ENCODE data around the gene TDP2. TPM values are rescaled to one million over a fixed set of nuclear protein-coding genes. Genes with fewer than 3 reads are reported as not detected.
A peak's percentile ranks its signal among the peaks of the same experiment; 100 is the strongest.

Gene TDP2
- total and polyA plus RNA-seq, 9 of the 15 experiments (the other 6 are each of a cell fraction or from before 2014, with no cell fraction given), result 27.7 to 60.1 (median 31.8) TPM

DNA sequence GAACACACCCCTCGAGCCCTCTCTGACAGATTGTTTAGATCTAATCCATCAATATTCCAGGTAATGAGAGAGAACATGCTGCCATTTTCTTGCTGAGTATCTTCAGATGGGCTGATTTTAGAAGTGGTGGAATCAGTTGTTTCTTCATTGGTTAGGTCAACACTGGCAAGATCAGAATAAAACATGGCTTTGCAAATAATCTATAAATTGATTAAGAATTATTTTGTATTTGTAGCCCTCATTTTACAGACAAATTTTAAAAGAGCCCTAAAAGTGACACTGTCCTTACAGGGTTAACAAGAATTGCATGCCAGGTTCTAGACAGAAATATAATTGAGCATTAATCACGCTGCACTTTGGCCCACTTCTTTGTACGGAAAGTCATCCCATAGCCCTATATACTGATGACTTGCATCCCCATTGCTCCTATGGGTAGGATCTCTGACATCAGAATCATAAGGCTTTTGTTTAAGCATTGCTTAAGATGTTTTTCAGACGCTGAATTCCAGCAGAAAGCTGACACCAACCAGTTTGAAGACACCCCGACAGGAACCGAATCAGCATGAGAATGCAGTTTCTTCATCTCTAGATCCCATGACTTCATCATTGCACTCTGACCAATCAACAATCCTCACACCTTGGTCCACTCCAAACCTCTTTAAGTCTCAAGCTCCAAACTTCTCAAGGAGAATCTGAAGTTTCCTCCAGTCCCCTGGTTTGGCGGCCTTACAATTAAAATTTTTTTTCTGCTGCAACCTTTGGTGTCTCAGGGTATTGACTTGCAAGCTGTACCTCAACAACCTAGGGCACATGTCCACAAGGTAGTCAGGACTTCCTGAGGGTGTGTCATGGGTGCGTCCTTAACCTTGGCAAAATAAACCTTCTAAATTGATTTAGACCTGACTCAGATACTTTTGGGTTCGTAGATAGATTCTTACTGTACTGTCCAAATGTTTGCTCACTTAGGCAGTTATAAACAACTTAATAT lies 7.8 kb downstream of the TDP2 start (continued):
- TF ChIP-seq, protein P1, sequence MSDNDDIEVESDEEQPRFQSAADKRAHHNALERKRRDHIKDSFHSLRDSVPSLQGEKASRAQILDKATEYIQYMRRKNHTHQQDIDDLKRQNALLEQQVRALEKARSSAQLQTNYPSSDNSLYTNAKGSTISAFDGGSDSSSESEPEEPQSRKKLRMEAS (CRISPR knock-in tag; IDR thresholded peaks at IDR 0.05), result no peak
- no peak for TF ChIP-seq PRMT5 (CRISPR knock-in tag; IDR thresholded peaks at IDR 0.05)
- TF ChIP-seq, protein P2, sequence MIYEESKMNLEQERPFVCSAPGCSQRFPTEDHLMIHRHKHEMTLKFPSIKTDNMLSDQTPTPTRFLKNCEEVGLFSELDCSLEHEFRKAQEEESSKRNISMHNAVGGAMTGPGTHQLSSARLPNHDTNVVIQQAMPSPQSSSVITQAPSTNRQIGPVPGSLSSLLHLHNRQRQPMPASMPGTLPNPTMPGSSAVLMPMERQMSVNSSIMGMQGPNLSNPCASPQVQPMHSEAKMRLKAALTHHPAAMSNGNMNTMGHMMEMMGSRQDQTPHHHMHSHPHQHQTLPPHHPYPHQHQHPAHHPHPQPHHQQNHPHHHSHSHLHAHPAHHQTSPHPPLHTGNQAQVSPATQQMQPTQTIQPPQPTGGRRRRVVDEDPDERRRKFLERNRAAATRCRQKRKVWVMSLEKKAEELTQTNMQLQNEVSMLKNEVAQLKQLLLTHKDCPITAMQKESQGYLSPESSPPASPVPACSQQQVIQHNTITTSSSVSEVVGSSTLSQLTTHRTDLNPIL (CRISPR knock-in tag; IDR thresholded peaks at IDR 0.05), result no peak
- no peak for TF ChIP-seq ZNF23 (CRISPR knock-in tag; IDR thresholded peaks at IDR 0.05)
- TF ChIP-seq, protein P3, sequence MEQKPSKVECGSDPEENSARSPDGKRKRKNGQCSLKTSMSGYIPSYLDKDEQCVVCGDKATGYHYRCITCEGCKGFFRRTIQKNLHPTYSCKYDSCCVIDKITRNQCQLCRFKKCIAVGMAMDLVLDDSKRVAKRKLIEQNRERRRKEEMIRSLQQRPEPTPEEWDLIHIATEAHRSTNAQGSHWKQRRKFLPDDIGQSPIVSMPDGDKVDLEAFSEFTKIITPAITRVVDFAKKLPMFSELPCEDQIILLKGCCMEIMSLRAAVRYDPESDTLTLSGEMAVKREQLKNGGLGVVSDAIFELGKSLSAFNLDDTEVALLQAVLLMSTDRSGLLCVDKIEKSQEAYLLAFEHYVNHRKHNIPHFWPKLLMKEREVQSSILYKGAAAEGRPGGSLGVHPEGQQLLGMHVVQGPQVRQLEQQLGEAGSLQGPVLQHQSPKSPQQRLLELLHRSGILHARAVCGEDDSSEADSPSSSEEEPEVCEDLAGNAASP (IDR thresholded peaks at IDR 0.05), result no peak
- TF ChIP-seq CBFB (CRISPR knock-in tag; IDR thresholded peaks at IDR 0.05), result no peak
- no peak for TF ChIP-seq RBBP5 (IDR thresholded peaks at IDR 0.05; ENCODE audit: borderline replicate concordance, insufficient read depth, low read length, poor library complexity, severe bottlenecking)
- no peak for TF ChIP-seq MED1 (CRISPR knock-in tag; IDR thresholded peaks at IDR 0.05; ENCODE audit: borderline replicate concordance)
- no peak for TF ChIP-seq CHD1 (IDR thresholded peaks at IDR 0.05; ENCODE audit: low read length)
- peak; percentile 41; the same call in 1 of the 2 replicates for TF ChIP-seq ZNF644 (tag; IDR thresholded peaks at IDR 0.05; ENCODE audit: low read depth)
- TF ChIP-seq CBX8 (IDR thresholded peaks at IDR 0.05; ENCODE audit: borderline replicate concordance, extremely low read depth, low read depth, low read length, poor library complexity, severe bottlenecking), result no peak
- no peak for TF ChIP-seq TSC22D4 (tag; IDR thresholded peaks at IDR 0.05)
- no peak for TF ChIP-seq CAMTA2 (CRISPR knock-in tag; conservative IDR thresholded peaks at IDR 0.05)
- TF ChIP-seq XRCC5 (IDR thresholded peaks at IDR 0.05; ENCODE audit: low read depth, low read length), result no peak
- TF ChIP-seq ZNF766 (CRISPR knock-in tag; conservative IDR thresholded peaks at IDR 0.05), result no peak
- TF ChIP-seq, protein P4, sequence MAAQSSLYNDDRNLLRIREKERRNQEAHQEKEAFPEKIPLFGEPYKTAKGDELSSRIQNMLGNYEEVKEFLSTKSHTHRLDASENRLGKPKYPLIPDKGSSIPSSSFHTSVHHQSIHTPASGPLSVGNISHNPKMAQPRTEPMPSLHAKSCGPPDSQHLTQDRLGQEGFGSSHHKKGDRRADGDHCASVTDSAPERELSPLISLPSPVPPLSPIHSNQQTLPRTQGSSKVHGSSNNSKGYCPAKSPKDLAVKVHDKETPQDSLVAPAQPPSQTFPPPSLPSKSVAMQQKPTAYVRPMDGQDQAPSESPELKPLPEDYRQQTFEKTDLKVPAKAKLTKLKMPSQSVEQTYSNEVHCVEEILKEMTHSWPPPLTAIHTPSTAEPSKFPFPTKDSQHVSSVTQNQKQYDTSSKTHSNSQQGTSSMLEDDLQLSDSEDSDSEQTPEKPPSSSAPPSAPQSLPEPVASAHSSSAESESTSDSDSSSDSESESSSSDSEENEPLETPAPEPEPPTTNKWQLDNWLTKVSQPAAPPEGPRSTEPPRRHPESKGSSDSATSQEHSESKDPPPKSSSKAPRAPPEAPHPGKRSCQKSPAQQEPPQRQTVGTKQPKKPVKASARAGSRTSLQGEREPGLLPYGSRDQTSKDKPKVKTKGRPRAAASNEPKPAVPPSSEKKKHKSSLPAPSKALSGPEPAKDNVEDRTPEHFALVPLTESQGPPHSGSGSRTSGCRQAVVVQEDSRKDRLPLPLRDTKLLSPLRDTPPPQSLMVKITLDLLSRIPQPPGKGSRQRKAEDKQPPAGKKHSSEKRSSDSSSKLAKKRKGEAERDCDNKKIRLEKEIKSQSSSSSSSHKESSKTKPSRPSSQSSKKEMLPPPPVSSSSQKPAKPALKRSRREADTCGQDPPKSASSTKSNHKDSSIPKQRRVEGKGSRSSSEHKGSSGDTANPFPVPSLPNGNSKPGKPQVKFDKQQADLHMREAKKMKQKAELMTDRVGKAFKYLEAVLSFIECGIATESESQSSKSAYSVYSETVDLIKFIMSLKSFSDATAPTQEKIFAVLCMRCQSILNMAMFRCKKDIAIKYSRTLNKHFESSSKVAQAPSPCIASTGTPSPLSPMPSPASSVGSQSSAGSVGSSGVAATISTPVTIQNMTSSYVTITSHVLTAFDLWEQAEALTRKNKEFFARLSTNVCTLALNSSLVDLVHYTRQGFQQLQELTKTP (IDR thresholded peaks at IDR 0.05; ENCODE audit: low read depth in 1 of 2, partially characterized antibody in 2 of 2), result no peak
